Islet of Langerhans (tissue), 1 donor: Measurements from ENCODE around the gene ACBD4.

ENCODE experiments used
- FAIRE-seq: peaks from one replicate; lab custom pipeline; 2011; peaks lifted over from hg19 to GRCh38; lab: Jason Lieb, UNC

Gene ACBD4

GRCh38 chr17:45160447-45161287 lies 25.2 kb downstream of the ACBD4 start:
- FAIRE-seq, result no peak

- peak; percentile 77 for FAIRE-seq
These were observed 26.0 kb downstream of the ACBD4 start, which contains the start of gene HEXIM2 for GRCh38 chr17:45161288-45162024. Gene HEXIM2, plus strand, starts transcription at chr17:45161875. Its CDS starts 919 bp downstream, at chr17:45162794.

GRCh38 chr17:45162025-45162687 lies 26.7 kb downstream of the ACBD4 start:
- no peak for FAIRE-seq

GRCh38 chr17:45164734-45165269 lies 29.3 kb downstream of the ACBD4 start:
- no peak for FAIRE-seq

- no peak for FAIRE-seq
These were observed 33.7 kb downstream of the ACBD4 start for GRCh38 chr17:45168991-45169752.

GRCh38 chr17:45170280-45170930 lies 34.9 kb downstream of the ACBD4 start:
- no peak for FAIRE-seq

- FAIRE-seq, result no peak
These were observed 35.4 kb downstream of the ACBD4 start for GRCh38 chr17:45170931-45171337.

- no peak for FAIRE-seq
These were observed 36.1 kb downstream of the ACBD4 start for GRCh38 chr17:45171338-45172231.

GRCh38 chr17:45172232-45172540 lies 36.7 kb downstream of the ACBD4 start:
- FAIRE-seq, result no peak

- FAIRE-seq, result no peak
These were observed 37.2 kb downstream of the ACBD4 start for GRCh38 chr17:45172541-45173286.

GRCh38 chr17:45175759-45176115 lies 40.2 kb downstream of the ACBD4 start:
- FAIRE-seq, result no peak

GRCh38 chr17:45177563-45177962 lies 42.1 kb downstream of the ACBD4 start:
- FAIRE-seq, result no peak

GRCh38 chr17:45184144-45184543 lies 48.7 kb downstream of the ACBD4 start:
- FAIRE-seq, result no peak

GRCh38 chr17:45186801-45187354 lies 51.4 kb downstream of the ACBD4 start:
- no peak for FAIRE-seq

GRCh38 chr17:45189009-45189408 lies 53.5 kb downstream of the ACBD4 start:
- no peak for FAIRE-seq

GRCh38 chr17:45190503-45191255 lies 55.2 kb downstream of the ACBD4 start:
- no peak for FAIRE-seq
